ENCODE measurements around the gene ADNP2. TPM values are rescaled to one million over a fixed set of nuclear protein-coding genes. Genes with fewer than 3 reads are reported as not detected.

The ADNP2 gene
- total RNA-seq, 4 donors from 2014 or later: 15.0 to 22.3 (median 17.7) TPM

DNA sequence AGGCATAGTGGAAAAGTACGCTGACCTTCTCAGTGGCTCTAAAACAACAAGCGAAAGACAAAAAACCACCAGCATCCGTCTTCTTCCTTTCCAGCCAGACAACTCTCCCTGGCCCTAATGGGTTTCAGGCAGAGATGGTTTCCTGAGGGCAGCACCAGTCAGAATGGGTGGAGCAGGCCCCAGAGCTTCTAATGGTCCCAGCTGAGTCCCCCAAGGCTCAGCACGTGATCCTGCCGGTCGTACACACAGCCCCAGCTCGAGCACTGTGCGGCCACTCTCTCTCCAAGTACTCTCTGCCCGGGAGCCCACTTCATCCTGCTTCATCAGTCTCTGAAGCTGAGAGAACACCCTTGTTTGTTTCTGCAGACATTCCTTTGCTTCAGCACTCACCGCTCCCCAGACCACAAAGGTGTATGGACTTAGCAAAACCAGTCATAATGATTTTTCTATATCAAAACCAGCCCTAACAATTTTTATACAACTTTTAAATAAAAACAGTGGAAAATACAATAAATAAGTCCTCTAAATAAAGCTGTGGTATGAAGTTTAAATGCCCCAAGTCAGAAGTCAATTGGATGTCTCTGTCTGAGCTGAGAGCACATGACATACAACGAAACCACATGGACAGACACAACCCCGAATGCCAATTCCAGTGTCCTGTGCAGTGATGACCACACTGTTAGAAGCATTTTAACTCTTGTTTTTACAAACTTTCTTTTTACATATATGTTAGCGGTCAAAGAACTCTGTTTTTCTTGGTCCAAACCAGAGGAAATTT is 74.4 kb downstream of the ADNP2 start:
- 80 to 89% methylated on average over 4 to 11 of the region's 13 CpGs for WGBS, 2 donors (ENCODE audit: low coverage in 1 of 2)
- Histone ChIP-seq H3K36me3 (no peaks in the 10 kb centered on the region), H3K27me3 (no peaks in the 10 kb centered on the region), H3K4me3 (no peak overlapping the region), H3K27ac (no peak overlapping the region), H3K9me3 (no peaks in the 10 kb centered on the region), H3K4me1 (no peaks in the 10 kb centered on the region)
- TF ChIP-seq EP300 (IDR thresholded peaks at IDR 0.05): no peak
- no peak for TF ChIP-seq CTCF (IDR thresholded peaks at IDR 0.05)
- no peak for TF ChIP-seq POLR2A (IDR thresholded peaks at IDR 0.05)
- TF ChIP-seq POLR2AphosphoS5 (IDR thresholded peaks at IDR 0.05): no peak
- ATAC-seq: peak; percentile 32

GRCh38 chr18:80184243-80184772 is 75.2 kb downstream of the ADNP2 start:
- H3K4me3 ChIP-seq: no peak overlapping the region
- no peak overlapping the region for H3K27ac ChIP-seq
- WGBS, 2 donors (ENCODE audit: low coverage in 1 of 2): 92 to 95% methylated on average over 12 to 19 of the region's 26 CpGs
- ATAC-seq: no peak
- TF ChIP-seq EP300 (IDR thresholded peaks at IDR 0.05) (no peak), POLR2A (IDR thresholded peaks at IDR 0.05) (no peak), CTCF (IDR thresholded peaks at IDR 0.05) (no peak), POLR2AphosphoS5 (IDR thresholded peaks at IDR 0.05) (no peak)
- no peaks in the 10 kb centered on the region for H3K4me1 ChIP-seq
- no peaks in the 10 kb centered on the region for H3K27me3 ChIP-seq
- no peaks in the 10 kb centered on the region for H3K36me3 ChIP-seq
- no peaks in the 10 kb centered on the region for H3K9me3 ChIP-seq

- H3K4me1 ChIP-seq: no peaks in the 10 kb centered on the region
- ATAC-seq: no peak
- 91 to 92% methylated on average over 11 to 12 of the region's 12 CpGs for whole genome bisulfite sequencing, 2 donors (ENCODE audit: low coverage in 1 of 2)
These were observed 76.5 kb downstream of the ADNP2 start for GRCh38 chr18:80185545-80185944.

GRCh38 chr18:80187956-80188642 is 79.0 kb downstream of the ADNP2 start:
- no peak for TF ChIP-seq POLR2A (IDR thresholded peaks at IDR 0.05)
- H3K4me1 ChIP-seq: no peaks in the 10 kb centered on the region
- no peaks in the 10 kb centered on the region for H3K9me3 ChIP-seq
- no peak overlapping the region for H3K4me3 ChIP-seq
- H3K36me3 ChIP-seq: no peaks in the 10 kb centered on the region
- no peak for ATAC-seq
- 95% methylated on average over 10 to 11 of the region's 19 CpGs for WGBS, 2 donors (ENCODE audit: low coverage in 1 of 2)
- H3K27me3 ChIP-seq: no peaks in the 10 kb centered on the region
- H3K27ac ChIP-seq: no peak overlapping the region

More at GRCh38 chr18:80185545-80185944, 76.5 kb downstream of the ADNP2 start:
- Histone ChIP-seq H3K4me3 (no peak overlapping the region), H3K9me3 (no peaks in the 10 kb centered on the region), H3K27me3 (no peaks in the 10 kb centered on the region), H3K27ac (no peak overlapping the region), H3K36me3 (no peaks in the 10 kb centered on the region)
- TF ChIP-seq EP300 (IDR thresholded peaks at IDR 0.05) (no peak), CTCF (IDR thresholded peaks at IDR 0.05) (no peak), POLR2AphosphoS5 (IDR thresholded peaks at IDR 0.05) (no peak), POLR2A (IDR thresholded peaks at IDR 0.05) (no peak)

GRCh38 chr18:80188643-80189530 is 79.8 kb downstream of the ADNP2 start:
- 71 to 88% methylated on average over 4 to 7 of the region's 20 CpGs for WGBS, 2 donors (ENCODE audit: low coverage in 1 of 2)
- Histone ChIP-seq H3K4me1 (no peaks in the 10 kb centered on the region), H3K4me3 (no peak overlapping the region), H3K27me3 (no peaks in the 10 kb centered on the region), H3K36me3 (no peaks in the 10 kb centered on the region), H3K9me3 (no peaks in the 10 kb centered on the region), H3K27ac (no peak overlapping the region)
- no peak for ATAC-seq
- TF ChIP-seq POLR2A (IDR thresholded peaks at IDR 0.05) (no peak), POLR2AphosphoS5 (IDR thresholded peaks at IDR 0.05) (no peak), EP300 (IDR thresholded peaks at IDR 0.05) (no peak), CTCF (IDR thresholded peaks at IDR 0.05) (no peak)

Measured in gastroesophageal sphincter (tissue), 4 donors.